ENCODE data around the gene PRDX5.

DNA sequence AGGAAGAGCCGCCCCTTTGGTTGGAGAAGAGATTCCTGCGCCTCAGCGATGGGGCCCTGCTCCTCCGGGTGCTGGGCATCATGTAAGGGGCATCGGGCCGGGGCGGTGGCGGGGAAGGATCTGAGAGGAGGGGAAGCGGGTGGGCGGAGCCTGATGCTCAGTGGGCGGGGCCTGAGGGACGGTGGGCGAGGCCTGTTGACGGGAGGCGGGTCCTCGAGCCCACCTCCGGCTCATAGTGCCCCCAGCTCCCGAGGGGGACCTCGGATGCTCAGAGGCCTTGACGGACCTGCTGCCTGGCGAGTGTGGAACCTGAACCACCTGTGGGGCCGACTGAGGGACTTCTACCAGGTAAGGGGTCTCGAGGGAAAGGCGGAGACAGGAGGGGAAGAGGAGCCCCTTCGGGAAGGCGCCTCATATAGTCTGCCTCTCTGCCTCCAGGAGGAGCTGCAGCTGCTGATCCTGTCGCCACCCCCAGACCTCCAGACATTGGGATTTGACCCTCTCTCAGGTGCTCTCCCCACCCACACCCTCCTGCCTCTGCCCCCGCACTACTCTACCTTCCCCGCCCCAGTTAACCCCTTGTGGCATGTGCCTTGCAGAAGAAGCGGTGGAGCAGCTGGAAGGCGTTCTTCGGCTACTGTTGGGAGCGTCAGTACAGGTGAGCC, 22.9 kb downstream of the PRDX5 start:
- TF ChIP-seq, protein P1, sequence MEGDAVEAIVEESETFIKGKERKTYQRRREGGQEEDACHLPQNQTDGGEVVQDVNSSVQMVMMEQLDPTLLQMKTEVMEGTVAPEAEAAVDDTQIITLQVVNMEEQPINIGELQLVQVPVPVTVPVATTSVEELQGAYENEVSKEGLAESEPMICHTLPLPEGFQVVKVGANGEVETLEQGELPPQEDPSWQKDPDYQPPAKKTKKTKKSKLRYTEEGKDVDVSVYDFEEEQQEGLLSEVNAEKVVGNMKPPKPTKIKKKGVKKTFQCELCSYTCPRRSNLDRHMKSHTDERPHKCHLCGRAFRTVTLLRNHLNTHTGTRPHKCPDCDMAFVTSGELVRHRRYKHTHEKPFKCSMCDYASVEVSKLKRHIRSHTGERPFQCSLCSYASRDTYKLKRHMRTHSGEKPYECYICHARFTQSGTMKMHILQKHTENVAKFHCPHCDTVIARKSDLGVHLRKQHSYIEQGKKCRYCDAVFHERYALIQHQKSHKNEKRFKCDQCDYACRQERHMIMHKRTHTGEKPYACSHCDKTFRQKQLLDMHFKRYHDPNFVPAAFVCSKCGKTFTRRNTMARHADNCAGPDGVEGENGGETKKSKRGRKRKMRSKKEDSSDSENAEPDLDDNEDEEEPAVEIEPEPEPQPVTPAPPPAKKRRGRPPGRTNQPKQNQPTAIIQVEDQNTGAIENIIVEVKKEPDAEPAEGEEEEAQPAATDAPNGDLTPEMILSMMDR (IDR thresholded peaks at IDR 0.05): no peak
- TF ChIP-seq POLR2A (IDR thresholded peaks at IDR 0.05): peak in 1 of 3 donors; percentile 12
